Measurements from ENCODE around the gene SLC27A3. TPM values are rescaled to one million over a fixed set of nuclear protein-coding genes. Genes with fewer than 3 reads are reported as not detected.

Gene SLC27A3
- total RNA-seq, 4 donors from 2014 or later = 12.3 to 124 (median 22.0) TPM

- peak in 1 of 3 donors; percentile 37 for DNase-seq
- no peaks in the 10 kb centered on the region for H3K27me3 ChIP-seq
- TF ChIP-seq POLR2A (IDR thresholded peaks at IDR 0.05) = no peak
- no peak for TF ChIP-seq CTCF (IDR thresholded peaks at IDR 0.05)
These were observed 14.3 kb downstream of the SLC27A3 start for GRCh38 chr1:153789478-153790034.

GRCh38 chr1:153790313-153790965 lies 15.2 kb downstream of the SLC27A3 start:
- DNase-seq = peak in 2 of 3 donors; percentile 58 to 74
- H3K27me3 ChIP-seq = no peaks in the 10 kb centered on the region
- TF ChIP-seq CTCF (IDR thresholded peaks at IDR 0.05) (no peak), POLR2A (IDR thresholded peaks at IDR 0.05) (no peak)
- peaks cover 0 to 11% (median 2%) of the 10 kb centered on the region in 4 donors for H3K4me1 ChIP-seq
- H3K4me3 ChIP-seq = peak overlapping the region in 2 of 4 donors; percentile 24 to 25
- H3K36me3 ChIP-seq = no peaks in the 10 kb centered on the region
- H3K27ac ChIP-seq = peak overlapping the region; percentile 63 to 88 (median 80)
- H3K9me3 ChIP-seq = no peaks in the 10 kb centered on the region

More at GRCh38 chr1:153789478-153790034, 14.3 kb downstream of the SLC27A3 start:
- Histone ChIP-seq H3K36me3 (no peaks in the 10 kb centered on the region), H3K9me3 (no peaks in the 10 kb centered on the region), H3K4me1 (peaks cover 0 to 11% (median 2%) of the 10 kb centered on the region in 4 donors), H3K27ac (peak overlapping the region; percentile 63 to 88 (median 80)), H3K4me3 (peak overlapping the region in 3 of 4 donors; percentile 6 to 25 (median 24))

DNA sequence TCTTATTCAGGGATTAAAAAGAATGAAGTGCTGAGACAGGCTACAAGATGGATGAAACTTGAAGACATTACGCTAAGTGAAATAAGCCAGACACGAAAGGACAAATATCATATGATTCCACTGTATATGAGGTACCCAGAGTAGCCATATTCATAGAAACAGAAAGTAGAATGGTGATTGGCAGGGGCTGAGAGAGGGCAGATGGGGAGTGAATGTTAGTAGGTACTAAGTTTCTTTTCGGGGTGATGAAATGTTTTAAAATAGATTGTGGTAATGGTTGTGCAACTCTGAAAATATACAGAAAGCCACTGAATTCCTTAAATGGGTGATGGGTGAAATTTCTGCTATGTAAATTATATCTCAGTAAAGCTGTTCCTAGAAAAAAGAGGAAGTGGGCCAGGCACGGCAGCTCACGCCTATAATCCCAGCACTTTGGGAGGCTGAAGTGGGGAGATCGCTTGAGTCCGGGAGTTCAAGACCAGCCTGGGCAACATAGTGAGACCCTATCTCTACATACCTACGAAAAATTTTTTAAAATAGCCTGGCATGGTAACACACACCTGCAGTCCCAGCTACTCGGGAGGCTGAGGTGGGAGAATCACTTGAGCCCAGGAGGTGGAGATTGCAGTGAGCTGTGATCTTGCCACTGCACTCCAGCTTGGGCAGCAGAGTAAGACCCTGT lies 15.9 kb downstream of the SLC27A3 start:
- no peaks in the 10 kb centered on the region for H3K36me3 ChIP-seq
- H3K27ac ChIP-seq = peak overlapping the region; percentile 63 to 88 (median 80)
- peaks cover 0 to 11% (median 2%) of the 10 kb centered on the region in 4 donors for H3K4me1 ChIP-seq
- peak overlapping the region in 1 of 4 donors; percentile 14 for H3K4me3 ChIP-seq
- TF ChIP-seq POLR2A (IDR thresholded peaks at IDR 0.05) = no peak
- TF ChIP-seq CTCF (IDR thresholded peaks at IDR 0.05) = no peak
- H3K27me3 ChIP-seq = no peaks in the 10 kb centered on the region
- H3K9me3 ChIP-seq = no peaks in the 10 kb centered on the region
- DNase-seq = peak in 2 of 3 donors; percentile 54 to 77

DNA sequence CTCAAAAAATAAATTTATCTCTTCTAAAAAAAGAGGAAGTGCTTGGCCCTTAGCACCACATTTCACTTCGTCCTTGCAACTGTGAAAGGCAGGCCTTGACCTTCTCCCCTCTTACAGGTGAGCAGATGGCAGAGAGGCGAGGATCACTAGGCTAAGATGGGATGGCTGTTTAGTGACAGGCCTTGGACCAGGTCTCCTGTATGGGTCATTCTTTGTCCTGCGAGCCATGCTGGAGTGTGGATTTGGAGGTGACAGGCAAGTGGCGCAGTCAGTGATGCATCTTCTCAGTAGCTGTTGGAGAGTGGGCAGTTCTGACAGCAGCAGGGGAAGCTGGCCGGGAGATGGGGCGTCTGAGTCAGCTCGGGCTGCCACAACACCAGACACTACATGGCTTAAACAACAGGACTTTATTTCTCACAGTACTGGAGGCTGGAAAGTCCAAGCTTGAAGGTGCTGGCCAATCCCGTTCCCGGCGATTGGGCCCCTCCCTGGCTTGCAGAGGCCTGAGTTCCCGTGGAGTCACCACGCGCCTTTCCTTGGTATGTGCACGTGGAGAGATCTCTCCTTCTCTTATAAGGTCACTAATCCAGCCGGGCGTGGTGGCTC lies 16.5 kb downstream of the SLC27A3 start:
- no peak for DNase-seq
- H3K27ac ChIP-seq = peak overlapping the region; percentile 63 to 88 (median 80)

More for the DNA sequence above, 16.5 kb downstream of the SLC27A3 start:
- Histone ChIP-seq H3K36me3 (no peaks in the 10 kb centered on the region), H3K4me1 (peaks cover 0 to 11% (median 2%) of the 10 kb centered on the region in 4 donors), H3K27me3 (no peaks in the 10 kb centered on the region), H3K9me3 (no peaks in the 10 kb centered on the region), H3K4me3 (no peak overlapping the region)
- TF ChIP-seq CTCF (IDR thresholded peaks at IDR 0.05) (no peak), POLR2A (IDR thresholded peaks at IDR 0.05) (no peak)

Measured in Peyer's patch (tissue), 4 donors.